GM18873 (cell line): Measurements from ENCODE around the gene SND1.

Experiments used
- ATAC-seq: cut with Tn5 transposase; IDR thresholded peaks from one replicate; pipeline ENCODE4 v1.9.1; 2021; ENCODE audit warnings: mild to moderate bottlenecking, moderate library complexity, moderate number of reproducible peaks; ENCODE audit not compliant: unreplicated experiment, low FRiP score

The SND1 gene

DNA sequence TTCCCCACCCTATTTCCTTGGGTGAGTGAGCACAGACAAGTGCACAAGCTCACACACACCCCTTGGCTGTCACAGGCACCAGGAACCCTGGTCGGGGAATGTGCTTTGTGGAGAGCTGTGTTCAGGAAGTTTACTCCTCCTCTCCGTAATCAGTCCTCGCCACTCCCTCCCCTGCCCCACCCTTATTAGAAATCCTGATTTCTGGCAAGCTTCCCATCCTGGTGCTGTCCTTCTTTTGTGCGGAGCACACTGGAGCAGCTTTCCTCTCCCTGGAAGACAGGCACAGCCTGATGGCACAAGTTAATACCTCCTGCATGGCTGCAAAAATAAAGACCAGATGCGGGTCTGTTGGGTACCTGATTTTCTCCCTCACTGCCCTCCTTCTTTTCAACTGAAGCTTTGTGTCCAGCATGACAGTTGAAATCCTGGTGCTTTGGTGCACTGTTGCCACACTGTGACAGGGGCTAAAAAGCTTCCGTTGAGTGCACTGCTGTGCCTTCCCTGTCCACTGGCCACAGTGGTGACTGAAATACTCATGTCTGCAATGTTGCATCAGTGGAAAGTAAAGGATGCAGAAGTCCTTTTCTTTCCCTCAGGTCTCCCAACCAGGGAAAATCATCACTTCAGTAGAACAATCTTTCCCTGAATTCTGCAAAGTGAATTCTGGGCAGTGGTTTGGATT, 324.2 kb downstream of the SND1 start:
- ATAC-seq: no peak

DNA sequence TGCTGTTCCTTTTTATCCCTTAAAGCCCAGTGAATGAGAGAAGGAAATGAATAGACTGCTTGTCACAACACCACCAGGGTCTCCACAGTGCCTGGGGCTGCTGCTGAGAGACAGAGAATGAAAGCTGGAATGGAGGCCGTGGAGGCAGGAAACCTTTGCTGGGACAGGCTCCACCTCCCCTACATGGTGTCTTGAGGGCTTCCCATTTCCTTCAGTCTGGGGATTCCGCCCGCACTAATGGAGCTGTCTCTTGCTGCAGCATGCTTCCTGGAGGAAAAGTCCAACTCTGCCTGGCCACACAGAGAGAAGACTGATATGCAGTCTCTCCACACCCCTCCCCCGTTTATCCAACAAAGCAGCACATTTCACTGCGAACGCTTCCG, 324.7 kb downstream of the SND1 start:
- ATAC-seq: no peak

DNA sequence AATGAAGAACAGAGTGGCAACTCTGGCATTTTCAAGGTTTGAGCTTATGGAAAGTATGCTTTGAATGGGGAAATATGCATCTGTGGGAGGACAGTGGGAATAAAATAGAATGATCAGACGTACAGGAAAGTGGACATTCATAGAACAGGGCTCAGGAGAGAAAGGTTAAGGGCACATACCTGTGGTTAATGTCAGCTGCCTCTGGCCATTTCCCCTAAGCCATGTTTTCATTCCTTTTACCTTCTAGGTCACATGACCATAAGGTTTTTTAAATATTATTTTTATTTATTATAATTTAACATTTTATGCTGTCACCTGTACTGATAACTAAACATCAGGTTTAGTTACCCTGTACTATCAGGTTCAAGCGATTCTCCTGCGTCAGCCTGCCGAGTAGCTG, 326.4 kb downstream of the SND1 start:
- ATAC-seq: no peak

DNA sequence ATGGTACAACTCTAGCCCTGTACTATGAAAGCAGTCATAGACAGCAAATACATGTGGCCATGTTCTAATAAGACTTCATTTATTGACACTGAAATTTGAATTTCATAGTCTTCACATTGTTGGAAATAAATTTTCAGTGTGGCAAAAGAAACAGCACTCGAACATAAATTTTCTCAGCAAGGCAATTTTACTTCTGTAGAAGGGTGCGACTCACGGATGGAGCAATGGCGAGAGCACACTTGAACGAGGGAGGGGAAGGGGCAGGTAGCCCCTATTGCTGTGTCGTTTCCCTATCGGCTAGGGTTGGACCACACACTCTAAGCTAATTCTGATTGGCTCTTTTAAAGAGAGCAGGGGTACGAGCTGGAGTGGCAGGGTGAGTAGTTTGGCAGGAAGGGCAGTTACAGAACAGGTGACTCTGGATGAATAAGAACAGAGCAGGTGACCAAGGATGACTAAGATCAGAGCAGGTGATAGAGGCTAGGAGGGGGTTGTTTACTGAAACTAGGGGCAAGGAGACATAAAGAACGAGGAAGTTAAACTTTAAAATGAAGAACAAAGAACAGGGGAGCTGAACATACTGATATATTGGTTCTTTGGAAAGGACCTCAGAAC, 327.2 kb downstream of the SND1 start:
- ATAC-seq: no peak

DNA sequence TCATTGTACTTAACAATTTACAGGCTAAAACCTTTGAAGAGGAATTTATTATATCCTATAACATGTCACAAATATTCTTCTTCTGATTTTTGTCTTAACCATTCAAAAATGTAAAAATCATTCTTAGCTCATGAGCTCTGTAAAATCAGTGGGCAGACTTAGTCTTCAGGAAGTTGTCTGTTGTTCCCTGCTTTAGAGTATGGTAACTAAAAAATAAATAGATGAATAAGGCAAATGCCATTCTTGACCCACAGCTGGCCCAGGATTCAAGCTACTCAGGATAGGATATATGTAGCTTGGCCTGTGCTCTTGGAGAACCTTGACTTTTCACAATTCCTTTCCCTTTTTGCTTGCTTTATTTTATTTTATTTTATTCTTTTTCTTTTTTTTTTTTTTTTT, 327.7 kb downstream of the SND1 start:
- ATAC-seq: no peak

DNA sequence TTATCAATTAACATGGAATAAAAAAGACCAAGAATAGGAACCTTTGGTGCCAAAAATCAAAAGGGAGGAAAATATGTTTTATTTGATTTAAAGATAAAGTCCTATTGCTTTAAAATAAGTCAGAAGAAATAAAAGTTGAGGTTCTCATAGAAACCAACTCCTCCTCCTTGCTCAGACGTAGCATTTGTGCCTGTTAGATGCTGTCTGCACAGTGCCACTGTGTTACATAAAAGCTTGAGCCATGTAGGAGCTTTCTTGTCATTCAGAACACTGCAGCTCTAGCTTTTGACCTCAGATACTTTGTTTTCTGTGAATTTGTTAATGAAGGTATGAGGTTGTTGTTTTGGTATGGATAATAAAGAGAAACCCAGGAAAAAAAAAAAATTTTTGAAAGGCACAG, 328.9 kb downstream of the SND1 start:
- ATAC-seq: no peak

DNA sequence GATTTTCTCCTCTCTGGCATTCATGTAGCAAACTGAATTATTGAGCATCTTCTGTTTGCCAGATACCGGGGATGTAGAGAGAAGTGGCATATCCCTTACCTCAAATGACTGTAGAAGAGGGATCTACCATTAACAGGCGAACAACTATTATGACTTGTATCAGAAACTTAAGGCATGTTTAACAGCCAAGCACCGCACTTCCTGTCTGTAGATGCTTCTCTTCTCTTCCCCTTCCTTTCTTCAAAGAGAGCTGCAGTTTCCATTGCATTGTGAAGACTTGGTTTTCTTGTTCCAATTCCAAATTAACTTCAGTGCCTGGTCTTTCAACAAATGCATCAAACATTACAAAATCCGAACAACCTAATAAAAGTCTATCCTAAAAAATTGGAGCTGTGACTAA, 330.0 kb downstream of the SND1 start:
- no peak for ATAC-seq

DNA sequence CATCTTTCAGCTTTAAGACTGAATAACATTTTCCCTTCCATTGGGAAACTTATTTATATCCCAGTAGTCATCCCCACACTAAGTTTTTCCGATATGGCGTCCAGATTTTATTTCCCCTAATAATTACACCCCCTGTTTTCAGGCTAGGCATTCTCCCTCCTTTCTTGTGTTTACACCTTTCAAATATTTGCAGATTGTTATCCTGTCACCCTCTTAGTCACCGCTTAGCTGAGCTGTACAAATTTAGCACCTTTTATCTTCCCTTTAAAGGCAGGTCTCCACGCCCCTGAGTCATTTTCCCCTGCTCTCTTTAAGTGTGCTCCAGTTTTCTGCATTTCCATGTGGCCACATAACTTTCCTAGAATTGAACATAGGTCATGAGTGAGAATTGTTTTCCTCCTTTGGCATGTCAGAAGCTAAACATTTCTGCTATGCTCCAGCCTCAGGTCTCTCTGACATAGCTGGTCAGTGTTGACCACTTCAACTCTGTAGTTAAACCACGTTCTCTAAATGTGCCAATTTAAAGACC, 331.9 kb downstream of the SND1 start:
- ATAC-seq: no peak

DNA sequence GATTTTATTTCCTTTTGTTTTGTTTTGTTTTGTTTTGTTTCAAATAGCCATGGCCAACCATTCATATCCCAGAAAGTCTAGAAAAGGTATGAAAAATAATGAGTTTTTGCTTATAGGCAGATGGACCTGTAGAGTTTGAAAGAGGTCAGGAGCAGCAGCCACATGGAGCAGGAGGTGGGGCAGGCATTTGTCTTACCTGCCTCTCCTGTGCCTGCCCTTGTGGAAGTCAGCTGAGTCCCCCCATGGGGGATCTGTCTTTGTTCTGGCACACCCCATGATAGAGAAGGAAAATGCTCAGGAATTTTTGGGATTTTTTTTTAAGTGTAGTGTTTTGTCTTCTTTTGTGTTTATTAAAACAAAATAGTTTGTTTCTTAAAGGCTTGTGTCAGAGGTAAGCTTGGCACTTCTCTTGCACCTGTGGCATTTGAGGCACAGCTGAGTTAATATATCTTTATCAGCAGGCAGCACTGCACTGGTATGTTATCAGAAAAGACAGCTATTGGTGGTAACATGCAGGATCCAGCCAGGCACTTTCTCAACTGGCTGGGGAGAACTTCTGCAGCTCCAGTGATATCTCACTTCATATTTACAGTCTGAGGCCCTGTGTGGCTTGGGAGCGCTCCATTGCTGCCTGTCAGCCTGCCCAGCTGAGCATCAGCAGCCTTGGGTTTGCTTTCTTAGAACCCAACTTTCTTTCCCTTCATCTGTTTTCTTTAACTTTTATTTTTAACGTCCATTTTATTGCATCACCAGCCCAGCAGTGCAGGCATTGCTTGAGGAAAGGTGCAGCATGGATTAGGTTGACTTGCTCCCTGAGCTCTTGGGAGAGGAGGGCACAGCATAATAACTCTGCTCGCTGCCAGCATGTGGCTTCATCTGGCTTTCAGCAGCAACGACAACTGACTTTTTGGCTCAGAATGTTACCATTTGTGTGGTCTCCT, 334.9 kb downstream of the SND1 start:
- no peak for ATAC-seq

DNA sequence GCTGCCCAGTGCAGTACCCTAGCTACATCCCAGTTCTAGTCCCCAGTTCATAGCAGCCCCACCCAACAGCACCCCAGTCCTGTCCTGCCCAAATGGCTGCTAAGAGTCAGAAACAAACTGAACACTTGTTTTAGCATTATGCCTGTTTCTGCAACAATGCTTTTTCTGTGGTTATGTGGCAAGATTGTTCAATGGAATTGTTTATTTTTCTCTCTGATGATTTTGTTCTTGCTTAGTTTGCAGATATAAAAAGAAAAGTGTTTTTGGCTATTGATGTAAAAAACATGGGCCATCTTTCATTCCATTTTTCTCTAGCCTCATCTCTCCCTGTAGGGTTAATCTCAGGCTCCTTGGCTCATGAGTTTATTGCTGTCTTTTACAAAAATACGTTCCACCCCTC, 336.8 kb downstream of the SND1 start:
- ATAC-seq: no peak

DNA sequence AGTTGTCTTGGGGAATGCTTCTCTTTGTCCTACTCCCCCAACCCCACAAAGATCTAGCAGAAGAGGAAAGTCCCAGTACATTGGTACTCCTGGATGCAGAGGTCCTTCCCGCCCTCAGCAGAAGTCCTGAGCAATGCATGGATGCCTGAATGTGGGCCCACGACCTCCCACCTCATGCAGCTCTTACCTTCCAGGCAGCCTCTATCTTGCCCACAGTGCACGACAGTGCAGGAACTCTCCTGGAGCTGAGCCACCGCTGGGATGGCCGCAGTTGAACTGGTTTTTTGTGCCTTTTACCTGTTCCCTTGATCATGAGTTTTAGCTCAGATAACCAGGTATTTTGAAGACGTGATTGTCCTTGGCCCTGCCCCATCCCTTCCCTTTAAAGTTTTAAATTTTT, 341.3 kb downstream of the SND1 start:
- no peak for ATAC-seq

DNA sequence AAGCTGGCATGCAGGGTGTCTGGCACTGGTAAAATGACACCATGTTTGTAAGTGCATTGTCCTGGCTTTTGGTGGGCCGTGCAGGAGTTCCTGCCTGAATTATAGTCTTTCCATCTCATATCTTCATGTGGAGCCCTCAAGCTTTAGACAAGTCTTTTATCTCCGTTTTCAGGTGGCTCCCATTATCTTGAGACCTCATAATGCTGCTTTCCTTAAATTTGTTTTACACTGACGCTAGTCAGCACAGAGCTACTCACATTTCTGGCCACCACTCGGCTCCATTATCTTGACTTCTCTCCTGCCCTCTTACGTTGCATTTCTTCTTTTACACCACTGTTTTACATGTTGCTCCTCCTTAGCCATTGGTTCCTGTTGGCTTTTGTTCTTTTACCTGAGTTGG, 342.0 kb downstream of the SND1 start:
- ATAC-seq: no peak

DNA sequence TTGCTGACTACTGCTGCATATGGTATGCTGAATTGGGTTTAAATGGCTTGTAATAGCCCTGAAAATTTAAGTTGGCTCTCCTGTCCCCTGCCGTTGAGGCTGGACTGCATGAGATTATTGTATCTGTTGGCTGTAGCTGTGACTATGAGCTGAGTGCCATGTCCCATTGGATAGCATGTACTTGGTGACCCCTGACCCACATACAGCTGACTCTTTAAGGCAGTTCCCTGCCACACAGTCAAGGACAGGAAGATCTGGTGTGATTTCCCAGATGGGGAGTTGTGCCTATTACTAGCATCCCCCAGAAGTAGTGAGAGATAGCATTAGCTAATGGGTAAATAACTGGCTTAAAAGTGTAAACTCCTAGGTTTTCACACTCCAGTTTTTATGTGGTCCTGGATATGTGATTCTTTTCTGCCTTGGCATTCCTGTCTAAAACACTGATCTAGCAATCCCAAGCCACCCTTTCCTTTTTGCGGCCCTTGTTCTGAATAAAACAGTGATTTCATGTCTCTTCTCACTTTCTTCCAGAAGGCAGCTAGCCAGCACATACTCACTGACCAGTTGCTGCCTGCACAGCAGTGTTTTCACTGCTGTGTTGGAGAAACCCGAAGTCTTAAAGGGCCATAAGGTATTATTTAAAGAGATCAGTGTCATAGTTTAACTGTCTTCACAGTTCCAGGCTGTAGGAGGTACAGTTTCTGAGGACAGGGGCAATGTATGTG, 343.3 kb downstream of the SND1 start:
- ATAC-seq: no peak

DNA sequence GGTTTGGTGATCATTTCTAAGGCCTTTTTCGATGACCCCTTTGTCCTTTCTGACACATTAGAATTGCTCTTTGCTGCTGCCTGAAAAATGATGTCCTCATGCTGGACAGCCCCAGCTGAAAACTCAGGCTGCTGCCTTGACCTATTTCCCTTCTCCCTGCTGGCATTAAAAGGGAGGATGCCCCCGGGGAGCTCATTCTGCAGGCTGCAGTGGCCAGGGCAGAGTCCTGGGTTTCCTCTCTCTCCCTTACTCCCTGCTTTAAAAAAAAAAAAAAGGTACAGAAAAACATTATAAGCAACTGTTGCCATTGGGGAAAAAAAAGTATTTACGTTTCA, 343.9 kb downstream of the SND1 start:
- ATAC-seq: no peak

DNA sequence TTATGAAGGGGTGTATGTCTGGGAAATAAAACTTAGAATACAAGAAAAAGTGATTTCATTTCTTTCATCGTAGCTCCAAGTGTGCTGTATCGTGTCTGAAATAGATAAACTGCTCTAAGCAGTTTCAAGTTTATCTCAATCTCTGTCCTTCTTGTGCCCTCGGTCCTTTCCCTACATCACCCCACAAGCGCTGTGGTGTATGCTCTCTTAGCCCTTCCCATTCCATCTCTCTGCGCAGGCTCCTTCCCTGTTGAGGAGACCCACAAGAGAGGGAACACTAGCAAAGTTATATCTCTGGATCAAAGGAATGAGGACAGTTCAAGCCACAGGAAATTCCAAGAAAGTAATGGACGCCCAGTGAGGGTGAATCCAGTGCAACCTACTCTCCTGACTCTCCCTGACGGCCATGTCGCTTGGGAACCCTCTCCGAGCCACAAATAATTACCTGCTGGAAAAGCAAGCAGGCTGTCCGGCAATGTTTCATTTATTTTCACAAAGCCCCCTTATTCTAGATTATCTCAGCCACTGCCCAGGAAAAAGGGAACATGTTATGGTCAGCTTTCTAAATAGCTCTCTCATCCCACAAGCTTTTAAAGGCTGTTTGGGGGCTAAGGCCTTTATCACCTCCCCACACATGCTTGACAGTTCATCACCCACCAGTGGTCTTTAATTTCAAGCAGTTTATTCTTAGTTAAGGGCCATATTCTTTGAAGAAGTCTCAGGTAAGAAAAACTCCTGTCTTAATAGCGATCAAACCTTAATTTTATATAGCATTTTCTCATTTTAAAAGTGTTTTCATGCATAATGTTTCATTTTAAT, 344.5 kb downstream of the SND1 start:
- no peak for ATAC-seq

DNA sequence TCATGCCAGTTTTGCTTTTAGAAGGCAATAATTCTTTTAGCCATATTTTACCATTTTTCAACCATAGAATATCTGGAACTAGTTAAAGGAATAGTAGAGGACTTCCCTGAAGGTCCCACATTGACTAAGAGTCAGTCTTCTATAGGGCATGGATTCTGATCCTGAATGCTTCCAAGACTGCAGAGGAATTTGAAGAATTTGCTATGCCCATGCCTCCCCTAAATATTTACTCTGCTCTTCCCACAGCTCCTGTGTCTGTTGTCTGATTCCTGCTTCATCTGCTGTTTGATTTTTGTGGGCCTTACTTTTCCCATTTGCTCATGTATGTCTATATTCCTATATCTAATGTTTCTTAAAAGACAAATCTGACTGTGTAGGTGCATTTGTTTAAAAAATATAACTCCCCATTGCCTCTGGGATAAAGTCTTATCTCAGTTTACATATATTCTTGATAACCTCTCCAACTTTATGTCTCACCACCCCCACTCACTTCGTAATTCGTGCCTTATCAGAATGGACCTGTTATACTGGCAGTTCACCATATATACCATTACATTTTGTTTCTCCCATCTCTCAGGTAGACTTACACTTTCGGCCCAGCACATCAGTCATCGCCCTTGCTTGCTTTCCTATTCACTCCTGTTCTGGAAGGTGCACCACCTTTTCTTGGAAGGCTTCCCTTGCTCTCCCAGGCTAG, 345.4 kb downstream of the SND1 start:
- no peak for ATAC-seq

DNA sequence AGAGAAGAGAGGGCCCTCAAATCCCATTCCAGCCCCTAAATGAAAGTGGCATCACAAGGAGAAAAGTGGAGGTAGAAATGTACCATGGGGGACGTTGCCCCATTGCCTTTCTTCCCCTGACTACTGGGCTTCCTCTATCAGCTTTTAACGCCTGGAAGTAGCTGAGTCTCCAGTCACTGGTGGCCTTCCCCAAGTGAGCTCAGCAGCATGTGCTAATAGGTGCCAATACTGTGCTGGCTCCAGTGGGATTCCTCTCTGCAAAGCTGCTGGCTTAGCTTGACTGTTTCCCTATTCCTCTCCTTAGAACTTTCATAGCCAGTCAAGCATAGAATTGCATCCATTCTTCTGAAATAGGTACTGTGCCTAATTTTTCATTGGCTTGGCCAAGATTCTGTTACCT, 346.7 kb downstream of the SND1 start:
- ATAC-seq: no peak

DNA sequence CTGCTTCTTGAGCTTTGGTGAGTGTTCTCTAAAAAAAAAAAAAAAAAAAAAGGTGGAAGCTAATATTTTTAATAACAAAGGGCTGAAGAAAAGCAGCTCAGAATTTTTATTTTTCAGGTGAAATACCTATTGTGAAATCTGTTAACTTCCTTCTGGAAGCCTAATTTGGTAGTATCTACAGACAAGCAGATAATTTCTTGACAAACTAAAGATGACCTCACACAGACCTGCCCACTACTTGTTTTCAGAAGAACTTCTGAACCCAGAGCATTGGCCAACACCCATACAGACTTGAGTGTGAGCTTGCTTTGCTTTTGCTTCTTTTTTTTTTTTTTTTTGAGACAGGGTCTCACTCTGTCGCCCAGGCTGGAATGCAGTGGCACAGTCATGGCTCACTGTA, 348.1 kb downstream of the SND1 start:
- no peak for ATAC-seq

DNA sequence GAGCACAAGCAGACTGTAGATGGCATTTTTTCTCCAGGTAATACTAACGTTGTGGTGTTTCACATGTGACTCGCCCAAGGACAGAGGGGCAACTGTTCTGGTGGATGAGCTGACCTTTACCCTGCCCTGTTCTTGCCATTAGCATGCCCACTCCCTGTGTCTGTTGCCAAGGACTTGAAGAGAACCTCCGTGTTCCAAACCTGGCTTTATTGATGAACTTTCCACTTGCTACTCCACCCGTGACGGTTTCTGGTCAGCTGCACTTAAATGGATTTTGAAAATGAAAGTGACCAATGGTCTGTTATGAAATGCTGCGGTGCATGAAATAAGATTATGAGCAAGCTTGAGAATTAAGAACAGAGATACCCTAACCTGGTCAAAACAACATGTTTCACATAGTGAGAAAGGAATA, 348.9 kb downstream of the SND1 start:
- ATAC-seq: peak; percentile 58
